PC-9 (cell line): ENCODE measurements around the gene SEMA6A. TPM values are rescaled to one million over a fixed set of nuclear protein-coding genes. Genes with fewer than 3 reads are reported as not detected.

ENCODE experiments used
- BruUV-seq: library from RNA; stranded (reverse); fragments of 400-500 nt; replicated peaks from 2 replicates; lab custom pipeline; 2021; lab: Mats Ljungman, UMichigan
- CTCF ChIA-PET: fragments of 300-600 bp; sonication (Branson Sonifier 250); formaldehyde crosslinking; loops from one replicate; lab custom pipeline; 2022; ENCODE audit warnings: antibody characterized with exemption; lab: Charles Lee
- POLR2A ChIA-PET: fragments of 300-600 bp; sonication (Branson Sonifier 250); formaldehyde crosslinking; loops from one replicate; lab custom pipeline; 2022; ENCODE audit warnings: antibody characterized with exemption; ENCODE audit not compliant: unreplicated experiment; lab: Charles Lee
- DNase-seq, 2 experiments: peaks; one replicate each; pipeline versions ENCODE4 v3.0.0 to v3.0.0-alpha.2; 2015 to 2022; ENCODE audit warnings: mixed read lengths in 1 of 2
- H2AFZ ChIP-seq: fragments of 200-600 bp; sonication (generic); 2 replicates; pipeline ENCODE4 v1.8.1; 2017; ENCODE audit warnings: antibody characterized with exemption
- H3F3A ChIP-seq: fragments of 200-600 bp; sonication (generic); 2 replicates; pipeline ENCODE4 v1.8.1; 2017; ENCODE audit warnings: antibody characterized with exemption, mild to moderate bottlenecking, low read depth; ENCODE audit not compliant: insufficient read depth
- H3K27ac ChIP-seq: fragments of 200-600 bp; sonication (generic); 2 replicates; pipeline ENCODE4 v1.6.1; 2016; ENCODE audit warnings: mixed run types
- H3K27me3 ChIP-seq: fragments of 200-600 bp; sonication (generic); 2 replicates; pipeline ENCODE4 v1.6.1; 2016; ENCODE audit warnings: low read depth, mixed run types; ENCODE audit not compliant: insufficient read depth
- H3K36me3 ChIP-seq: fragments of 200-600 bp; sonication (generic); 2 replicates; pipeline ENCODE4 v1.6.1; 2016; ENCODE audit warnings: low read depth, mixed run types
- H3K4me1 ChIP-seq: fragments of 200-600 bp; sonication (generic); replicated peaks from 2 replicates; pipeline ENCODE4 v1.6.1; 2016; ENCODE audit warnings: mixed run types; ENCODE audit not compliant: insufficient read depth
- H3K4me2 ChIP-seq: fragments of 200-600 bp; sonication (generic); 2 replicates; pipeline ENCODE4 v1.6.1; 2017; ENCODE audit warnings: mixed run types
- H3K4me3 ChIP-seq: fragments of 200-600 bp; sonication (generic); 2 replicates; pipeline ENCODE4 v1.6.1; 2016; ENCODE audit warnings: mixed run types
- H3K79me2 ChIP-seq: fragments of 200-600 bp; sonication (generic); 2 replicates; pipeline ENCODE4 v1.6.1; 2017; ENCODE audit warnings: low read depth, mixed run types
- H3K9me2 ChIP-seq: fragments of 200-600 bp; sonication (generic); 2 replicates; pipeline ENCODE4 v1.8.1; 2017; ENCODE audit warnings: mild to moderate bottlenecking; ENCODE audit not compliant: insufficient read depth
- H3K9me3 ChIP-seq: fragments of 200-600 bp; sonication (generic); 2 replicates; pipeline ENCODE4 v1.8.1; 2016; ENCODE audit warnings: low read depth; ENCODE audit not compliant: insufficient read depth
- H4K20me1 ChIP-seq: fragments of 200-600 bp; sonication (generic); 2 replicates; pipeline ENCODE4 v1.8.1; 2017; ENCODE audit not compliant: insufficient read depth
- EZH2 ChIP-seq: fragments of 200-600 bp; sonication (generic); IDR thresholded peaks from 2 replicates; pipeline ENCODE4 v1.8.0; 2017; ENCODE audit warnings: antibody characterized with exemption, low read depth
- intact Hi-C: fragments of 100-400 bp; cut with micrococcal nuclease; formaldehyde crosslinking; loops from one replicate; pipeline ENCODE4 v1.10.0; 2022; ENCODE audit not compliant: unreplicated experiment
- total RNA-seq: library from RNA; stranded (reverse); gene quantifications from 2 replicates; pipeline ENCODE4 v1.2.3, GENCODE V29; 2021
- TF ChIP-seq, protein P1 (sequence below): fragments of 200-600 bp; sonication (generic); conservative IDR thresholded peaks from 2 replicates; pipeline ENCODE4 v1.6.1; 2017; ENCODE audit warnings: mixed run types, antibody characterized with exemption, mild to moderate bottlenecking, moderate library complexity

Gene SEMA6A
- total RNA-seq, 1 experiment from 2014 or later: not detected

DNA sequence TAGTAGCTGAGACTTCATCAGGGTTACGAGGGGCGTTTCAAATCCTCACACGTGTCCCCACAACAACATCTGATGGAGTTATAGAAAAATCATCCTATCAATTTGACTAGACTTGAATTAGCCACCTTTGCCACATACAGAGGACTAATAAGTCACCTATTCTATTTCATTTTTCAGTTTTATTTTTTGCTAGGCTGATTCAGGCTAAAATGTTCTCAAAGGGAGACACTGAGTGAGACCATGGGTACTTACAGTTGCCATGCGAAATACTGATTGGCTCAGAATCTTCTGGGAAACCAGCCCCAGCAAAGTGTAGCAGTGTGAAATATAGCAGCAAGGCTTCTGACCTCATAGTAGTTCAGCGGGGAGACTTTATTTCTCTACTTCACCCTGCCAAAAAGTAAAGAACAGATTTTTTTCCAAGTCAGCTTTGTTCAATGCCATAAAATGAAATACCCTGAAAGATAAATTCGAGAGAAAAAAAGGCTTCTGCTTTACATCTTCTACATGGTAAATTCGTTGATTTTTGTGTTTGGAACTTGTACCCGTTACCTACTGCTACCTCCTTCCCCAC is 69.9 kb downstream of the SEMA6A start:
- Histone ChIP-seq H3K27ac (no peak overlapping the region), H3K79me2 (no peaks in the 10 kb centered on the region), H3K9me3 (no peaks in the 10 kb centered on the region; the same call in 1 of the 2 replicates), H3F3A (no peaks in the 10 kb centered on the region), H2AFZ (no peak overlapping the region), H3K4me1 (no peaks in the 10 kb centered on the region), H3K4me3 (no peak overlapping the region), H3K4me2 (no peak overlapping the region), H3K27me3 (peaks cover 49% of the 10 kb centered on the region; the same call in 1 of the 2 replicates), H3K9me2 (no peaks in the 10 kb centered on the region), H4K20me1 (no peaks in the 10 kb centered on the region), H3K36me3 (no peaks in the 10 kb centered on the region)
- intact Hi-C loops: no loop called here
- BruUV-seq: no TSS peak
- POLR2A ChIA-PET: no interaction called here
- DNase-seq: no peak
- CTCF ChIA-PET: no interaction called here
- TF ChIP-seq, protein P1, sequence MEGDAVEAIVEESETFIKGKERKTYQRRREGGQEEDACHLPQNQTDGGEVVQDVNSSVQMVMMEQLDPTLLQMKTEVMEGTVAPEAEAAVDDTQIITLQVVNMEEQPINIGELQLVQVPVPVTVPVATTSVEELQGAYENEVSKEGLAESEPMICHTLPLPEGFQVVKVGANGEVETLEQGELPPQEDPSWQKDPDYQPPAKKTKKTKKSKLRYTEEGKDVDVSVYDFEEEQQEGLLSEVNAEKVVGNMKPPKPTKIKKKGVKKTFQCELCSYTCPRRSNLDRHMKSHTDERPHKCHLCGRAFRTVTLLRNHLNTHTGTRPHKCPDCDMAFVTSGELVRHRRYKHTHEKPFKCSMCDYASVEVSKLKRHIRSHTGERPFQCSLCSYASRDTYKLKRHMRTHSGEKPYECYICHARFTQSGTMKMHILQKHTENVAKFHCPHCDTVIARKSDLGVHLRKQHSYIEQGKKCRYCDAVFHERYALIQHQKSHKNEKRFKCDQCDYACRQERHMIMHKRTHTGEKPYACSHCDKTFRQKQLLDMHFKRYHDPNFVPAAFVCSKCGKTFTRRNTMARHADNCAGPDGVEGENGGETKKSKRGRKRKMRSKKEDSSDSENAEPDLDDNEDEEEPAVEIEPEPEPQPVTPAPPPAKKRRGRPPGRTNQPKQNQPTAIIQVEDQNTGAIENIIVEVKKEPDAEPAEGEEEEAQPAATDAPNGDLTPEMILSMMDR: no peak
- no peak for TF ChIP-seq EZH2

DNA sequence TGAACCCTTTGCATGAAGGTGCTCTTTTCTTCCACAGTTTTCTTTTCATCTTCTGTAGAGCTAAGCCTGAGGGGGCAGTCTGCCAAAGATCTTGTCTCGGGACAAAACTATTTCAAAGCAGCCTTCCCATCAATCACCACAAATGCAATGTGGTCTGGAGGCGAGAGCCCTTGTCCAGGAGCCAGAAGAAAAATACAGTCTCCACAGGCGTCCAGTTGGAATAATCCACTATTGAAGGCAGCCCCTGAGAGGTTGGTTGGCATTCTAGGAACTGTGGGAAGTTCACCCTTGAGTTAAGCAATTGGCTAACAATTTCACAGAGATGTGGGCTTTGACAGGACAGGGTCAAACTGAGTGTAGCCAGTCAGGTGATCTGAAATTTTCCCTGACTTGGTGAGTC is 72.0 kb downstream of the SEMA6A start:
- POLR2A ChIA-PET: no interaction called here
- H3K79me2 ChIP-seq: no peaks in the 10 kb centered on the region
- H2AFZ ChIP-seq: no peak overlapping the region
- H3K9me2 ChIP-seq: no peaks in the 10 kb centered on the region
- no TSS peak for BruUV-seq
- no peak overlapping the region for H3K27ac ChIP-seq
- CTCF ChIA-PET: no interaction called here
- TF ChIP-seq, protein P1: no peak
- no peak for TF ChIP-seq EZH2
- intact Hi-C loops: no loop called here
- no peak overlapping the region for H3K4me2 ChIP-seq
- no peaks in the 10 kb centered on the region for H3F3A ChIP-seq
- no peaks in the 10 kb centered on the region; the same call in 1 of the 2 replicates for H3K9me3 ChIP-seq
- H3K4me1 ChIP-seq: no peaks in the 10 kb centered on the region
- no peaks in the 10 kb centered on the region for H4K20me1 ChIP-seq
- no peak overlapping the region for H3K4me3 ChIP-seq
- peaks cover 34% of the 10 kb centered on the region; the same call in 1 of the 2 replicates for H3K27me3 ChIP-seq
- H3K36me3 ChIP-seq: no peaks in the 10 kb centered on the region
- no peak for DNase-seq

DNA sequence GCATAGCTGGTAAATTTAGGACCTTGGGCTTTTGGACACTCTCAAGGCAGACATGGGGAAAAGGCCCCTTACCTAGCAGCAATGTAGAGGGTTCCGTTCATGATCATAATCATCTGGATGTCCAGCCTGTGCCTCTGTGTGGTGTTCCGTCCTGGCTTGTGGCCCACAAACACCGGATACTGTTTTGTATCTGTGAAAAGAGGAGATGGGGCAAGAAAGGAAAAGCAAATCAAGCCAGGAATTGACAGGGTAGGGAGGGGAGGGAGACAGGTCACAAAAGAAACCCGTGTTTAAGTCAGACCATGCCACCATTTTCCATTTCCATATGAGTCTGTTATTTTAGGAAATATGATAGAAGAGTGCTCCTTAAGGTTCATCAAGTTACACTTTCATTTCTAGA is 72.5 kb downstream of the SEMA6A start:
- Histone ChIP-seq H3K79me2 (no peaks in the 10 kb centered on the region), H4K20me1 (no peaks in the 10 kb centered on the region), H3F3A (no peaks in the 10 kb centered on the region), H3K36me3 (no peaks in the 10 kb centered on the region), H3K27ac (no peak overlapping the region), H3K9me3 (no peaks in the 10 kb centered on the region; the same call in 1 of the 2 replicates), H3K9me2 (no peaks in the 10 kb centered on the region), H3K4me2 (no peak overlapping the region), H3K4me3 (no peak overlapping the region), H3K27me3 (peaks cover 30% of the 10 kb centered on the region; the same call in 1 of the 2 replicates), H3K4me1 (no peaks in the 10 kb centered on the region), H2AFZ (no peak overlapping the region)
- ChIA-PET POLR2A (no interaction called here), CTCF (no interaction called here)
- intact Hi-C loops: no loop called here
- no TSS peak for BruUV-seq
- DNase-seq: no peak
- TF ChIP-seq, protein P1: no peak
- no peak for TF ChIP-seq EZH2
